ENCODE measurements around the gene GAB1. TPM values are rescaled to one million over a fixed set of nuclear protein-coding genes. Genes with fewer than 3 reads are reported as not detected.

Gene GAB1
- total RNA-seq, 5 donors from 2014 or later (not counting 1 experiment from before 2014, with no cell fraction given), result 0.20 to 1.7 (median 0.96) TPM

DNA sequence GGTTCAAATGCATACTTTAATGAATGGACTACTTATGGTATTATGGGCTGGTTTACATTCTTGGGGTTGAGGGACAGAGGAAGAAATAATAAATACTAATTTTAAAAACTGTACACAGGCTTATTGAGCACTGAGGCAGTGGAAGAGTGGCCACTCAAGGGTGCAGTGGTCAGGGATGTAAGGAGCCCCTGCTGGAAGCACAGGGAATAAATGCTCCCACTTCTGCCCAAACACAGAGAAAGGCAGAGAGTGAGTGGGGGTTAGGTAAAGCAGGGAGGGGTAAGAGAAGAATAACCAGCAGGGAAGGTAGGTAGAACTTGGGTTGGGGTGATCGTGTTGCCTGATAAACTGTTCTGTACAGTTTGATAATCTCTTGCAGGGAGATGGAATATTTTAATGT is 60.0 kb downstream of the GAB1 start:
- WGBS (ENCODE audit: insufficient coverage), result no CpG with 5 or more reads among the region's 1 CpG
- Mint-ChIP-seq H3K27ac (no peak overlapping the region), H3K4me3 (no peak overlapping the region), H3K27me3 (peaks cover 10 to 19% of the 10 kb centered on the region in 2 donors), H3K4me1 (peaks cover 0 to 2% (median 0%) of the 10 kb centered on the region in 3 donors), H3K9me3 (no peaks in the 10 kb centered on the region), H3K36me3 (no peaks in the 10 kb centered on the region)
- Histone ChIP-seq H3K27ac (ENCODE audit: low read length) (no peak overlapping the region), H3K27me3 (replicated peaks in 1 of 2; ENCODE audit: control insufficient read depth in 2 of 2, extremely low read depth in 1 of 2, insufficient read depth in 2 of 2, low read length in 1 of 2) (no peaks in the 10 kb centered on the region), H3K36me3 (ENCODE audit: control insufficient read depth in 2 of 2, extremely low read depth in 1 of 2, insufficient read depth in 1 of 2, low read length in 1 of 2) (no peaks in the 10 kb centered on the region), H3K4me3 (ENCODE audit: control insufficient read depth in 1 of 2, extremely low read depth in 1 of 2, low read length in 1 of 2) (no peak overlapping the region), H3K9me3 (no peaks in the 10 kb centered on the region), H3K4me1 (ENCODE audit: control insufficient read depth in 1 of 2, extremely low read depth in 1 of 2, insufficient read depth in 2 of 2, low read length in 2 of 2) (no peaks in the 10 kb centered on the region)
- DNase-seq (no peak), ATAC-seq (replicated peaks in 1 of 4) (no peak)
- POLR2A ChIA-PET, result interaction anchor here in 1 of 2 donors (0.5 kb wide), 1 partner anchor 55 kb away, joined by 4 read pairs; no protein-coding TSS in a partner anchor
- CTCF ChIA-PET, result interaction anchor here in 1 of 2 donors (1.3 kb wide), 1 partner anchor 13 kb away, joined by 4 read pairs; no protein-coding TSS in a partner anchor

DNA sequence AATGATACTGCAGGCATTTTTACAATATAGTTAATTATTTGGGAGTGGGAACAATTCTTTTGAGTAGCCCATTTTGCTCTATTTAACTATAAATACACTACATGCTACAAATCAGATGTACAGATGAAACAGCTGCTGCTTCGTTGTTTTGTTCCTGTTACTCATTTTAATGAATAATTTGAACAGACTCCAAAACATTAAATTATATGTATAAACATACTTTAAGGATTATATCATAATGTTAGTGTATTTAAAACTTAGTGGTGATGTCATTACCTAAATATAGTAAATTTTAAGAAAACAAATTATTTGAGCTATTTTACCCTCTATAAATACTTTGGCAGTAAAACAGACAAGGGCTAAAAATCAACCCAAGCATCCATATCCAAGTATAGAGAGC is 60.7 kb downstream of the GAB1 start:
- Histone ChIP-seq H3K27ac (ENCODE audit: low read length) (no peak overlapping the region), H3K9me3 (no peaks in the 10 kb centered on the region), H3K36me3 (ENCODE audit: control insufficient read depth in 2 of 2, extremely low read depth in 1 of 2, insufficient read depth in 1 of 2, low read length in 1 of 2) (no peaks in the 10 kb centered on the region), H3K4me3 (ENCODE audit: control insufficient read depth in 1 of 2, extremely low read depth in 1 of 2, low read length in 1 of 2) (no peak overlapping the region), H3K27me3 (replicated peaks in 1 of 2; ENCODE audit: control insufficient read depth in 2 of 2, extremely low read depth in 1 of 2, insufficient read depth in 2 of 2, low read length in 1 of 2) (no peaks in the 10 kb centered on the region), H3K4me1 (ENCODE audit: control insufficient read depth in 1 of 2, extremely low read depth in 1 of 2, insufficient read depth in 2 of 2, low read length in 2 of 2) (no peaks in the 10 kb centered on the region)
- H3K4me3 Mint-ChIP-seq, result no peak overlapping the region
- peaks cover 0 to 2% (median 0%) of the 10 kb centered on the region in 3 donors for H3K4me1 Mint-ChIP-seq
- peaks cover 10 to 19% of the 10 kb centered on the region in 2 donors for H3K27me3 Mint-ChIP-seq
- DNase-seq (no peak), ATAC-seq (replicated peaks in 1 of 4) (no peak)
- no peak overlapping the region for H3K27ac Mint-ChIP-seq
- H3K36me3 Mint-ChIP-seq, result no peaks in the 10 kb centered on the region
- ChIA-PET POLR2A (no interaction called here), CTCF (interaction anchor here in 1 of 2 donors (1.3 kb wide), 1 partner anchor 14 kb away, joined by 4 read pairs; no protein-coding TSS in a partner anchor)
- no peaks in the 10 kb centered on the region for H3K9me3 Mint-ChIP-seq
- no CpG with 5 or more reads among the region's 1 CpG for WGBS (ENCODE audit: insufficient coverage)

DNA sequence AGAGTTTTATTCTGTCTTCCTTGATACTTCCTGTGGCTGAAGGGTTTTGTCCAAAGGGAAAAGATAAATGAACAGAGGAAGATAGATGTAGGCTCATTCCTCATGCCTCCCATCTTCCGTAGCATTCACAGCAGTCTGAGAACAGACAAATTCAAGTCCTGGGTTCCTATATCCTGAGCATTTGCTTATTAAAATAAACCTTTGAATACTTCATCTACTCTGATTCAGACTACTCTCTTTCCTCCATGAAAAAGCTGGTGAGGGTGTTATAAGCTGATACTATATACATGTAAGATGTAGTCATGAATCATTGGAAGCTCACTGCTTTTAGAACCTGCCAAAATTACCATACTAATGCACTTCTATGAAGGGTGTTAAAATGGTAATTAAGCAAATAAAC is 61.2 kb downstream of the GAB1 start:
- Mint-ChIP-seq H3K9me3 (no peaks in the 10 kb centered on the region), H3K4me1 (peaks cover 0 to 2% (median 1%) of the 10 kb centered on the region in 3 donors), H3K4me3 (no peak overlapping the region), H3K36me3 (no peaks in the 10 kb centered on the region), H3K27me3 (peaks cover 10 to 19% of the 10 kb centered on the region in 2 donors), H3K27ac (no peak overlapping the region)
- H3K27me3 ChIP-seq (replicated peaks in 1 of 2; ENCODE audit: control insufficient read depth in 2 of 2, extremely low read depth in 1 of 2, insufficient read depth in 2 of 2, low read length in 1 of 2), result no peaks in the 10 kb centered on the region
- no CpG with 5 or more reads among the region's 1 CpG for WGBS (ENCODE audit: insufficient coverage)
- no peak overlapping the region for H3K4me3 ChIP-seq (ENCODE audit: control insufficient read depth in 1 of 2, extremely low read depth in 1 of 2, low read length in 1 of 2)
- DNase-seq (no peak), ATAC-seq (replicated peaks in 1 of 4) (no peak)
- POLR2A ChIA-PET, result no interaction called here
- no peaks in the 10 kb centered on the region for H3K36me3 ChIP-seq (ENCODE audit: control insufficient read depth in 2 of 2, extremely low read depth in 1 of 2, insufficient read depth in 1 of 2, low read length in 1 of 2)
- H3K27ac ChIP-seq (ENCODE audit: low read length), result no peak overlapping the region
- H3K9me3 ChIP-seq, result no peaks in the 10 kb centered on the region
- CTCF ChIA-PET, result interaction anchor here in 1 of 2 donors (1.3 kb wide), 1 partner anchor 14 kb away, joined by 4 read pairs; no protein-coding TSS in a partner anchor
- no peaks in the 10 kb centered on the region for H3K4me1 ChIP-seq (ENCODE audit: control insufficient read depth in 1 of 2, extremely low read depth in 1 of 2, insufficient read depth in 2 of 2, low read length in 2 of 2)

DNA sequence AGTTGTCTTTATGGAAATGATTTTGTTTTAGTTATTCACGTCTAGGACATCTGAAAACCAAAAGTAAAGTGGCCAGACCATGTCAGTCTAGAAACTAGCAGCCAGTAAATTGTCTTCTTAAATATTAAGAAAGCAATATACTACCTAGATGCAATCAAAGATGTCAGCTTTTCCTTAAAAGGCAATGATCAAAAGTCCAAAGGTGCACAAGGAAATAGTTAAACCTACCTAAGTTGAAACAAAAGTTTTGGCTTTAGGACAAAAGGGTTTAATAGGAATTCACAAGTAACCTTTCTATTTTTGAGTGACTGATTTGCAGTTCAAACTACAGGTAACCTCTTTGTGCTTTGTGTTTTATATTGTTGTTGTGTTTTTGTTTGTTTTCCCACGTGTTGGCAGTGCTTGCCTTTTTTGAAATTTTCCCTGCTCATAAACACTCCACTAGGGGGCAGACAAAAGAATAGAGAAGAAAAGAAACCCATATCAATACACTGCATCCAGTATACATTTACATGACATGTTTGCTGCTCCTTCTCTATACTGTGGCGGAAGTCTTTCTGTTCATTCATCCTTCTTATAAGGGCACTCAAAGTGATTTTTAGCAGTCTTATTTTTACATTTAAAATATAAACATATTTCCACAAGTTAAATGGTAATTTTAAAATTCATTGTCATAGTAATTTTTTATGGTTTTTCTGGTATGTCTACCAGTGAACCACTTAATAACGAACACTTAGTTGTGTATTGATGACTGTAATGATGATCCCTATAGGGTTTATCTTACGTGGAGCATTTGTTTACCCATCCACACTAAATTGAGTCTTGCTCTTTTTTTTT is 62.7 kb downstream of the GAB1 start:
- Histone ChIP-seq H3K4me3 (ENCODE audit: control insufficient read depth in 1 of 2, extremely low read depth in 1 of 2, low read length in 1 of 2) (no peak overlapping the region), H3K36me3 (ENCODE audit: control insufficient read depth in 2 of 2, extremely low read depth in 1 of 2, insufficient read depth in 1 of 2, low read length in 1 of 2) (no peaks in the 10 kb centered on the region), H3K27ac (ENCODE audit: low read length) (no peak overlapping the region), H3K27me3 (replicated peaks in 1 of 2; ENCODE audit: control insufficient read depth in 2 of 2, extremely low read depth in 1 of 2, insufficient read depth in 2 of 2, low read length in 1 of 2) (no peaks in the 10 kb centered on the region), H3K9me3 (no peaks in the 10 kb centered on the region), H3K4me1 (ENCODE audit: control insufficient read depth in 1 of 2, extremely low read depth in 1 of 2, insufficient read depth in 2 of 2, low read length in 2 of 2) (no peaks in the 10 kb centered on the region)
- 100% methylated on average over 1 of the region's 5 CpGs for WGBS (ENCODE audit: insufficient coverage)
- H3K27ac Mint-ChIP-seq, result no peak overlapping the region
- no peaks in the 10 kb centered on the region for H3K9me3 Mint-ChIP-seq
- no peaks in the 10 kb centered on the region for H3K36me3 Mint-ChIP-seq
- no peak overlapping the region for H3K4me3 Mint-ChIP-seq
- ATAC-seq (replicated peaks in 1 of 4) (peak in 1 of 4 experiments; percentile 40), DNase-seq (peak in 1 of 35 experiments; percentile 47)
- ChIA-PET POLR2A (no interaction called here), CTCF (interaction anchor here in 1 of 2 donors (1.0 kb wide), 1 partner anchor 20 kb away, joined by 3 read pairs; no protein-coding TSS in a partner anchor)
- H3K27me3 Mint-ChIP-seq, result peaks cover 5 to 15% of the 10 kb centered on the region in 2 donors
- H3K4me1 Mint-ChIP-seq, result peaks cover 8 to 15% (median 10%) of the 10 kb centered on the region in 3 donors

DNA sequence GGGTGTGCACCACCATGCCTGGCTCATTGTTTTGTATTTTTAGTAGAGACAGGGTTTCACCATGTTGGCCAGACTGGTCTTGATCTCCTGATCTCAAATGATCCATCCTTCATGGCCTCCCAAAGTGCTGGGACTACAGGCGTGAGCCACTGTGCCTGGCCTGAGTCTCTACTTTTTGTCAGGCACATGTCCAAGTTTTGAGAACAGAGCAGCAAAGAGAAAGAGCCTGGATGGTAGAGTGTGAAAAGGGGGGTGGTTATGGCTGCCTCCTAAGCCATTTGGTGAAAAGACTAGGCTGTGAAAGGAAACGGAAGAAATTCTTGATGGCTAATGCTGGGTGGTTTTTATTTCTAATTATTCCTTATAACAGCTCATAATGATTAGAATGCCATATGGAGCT is 63.4 kb downstream of the GAB1 start:
- ChIA-PET CTCF (interaction anchor here (0.7 to 1.0 kb wide), 2 partner anchors 9 to 490 kb away, joined by 3 to 5 read pairs; no protein-coding TSS in a partner anchor), POLR2A (no interaction called here)
- Mint-ChIP-seq H3K36me3 (no peaks in the 10 kb centered on the region), H3K4me3 (no peak overlapping the region), H3K4me1 (peaks cover 13 to 22% (median 15%) of the 10 kb centered on the region in 3 donors), H3K9me3 (no peaks in the 10 kb centered on the region), H3K27me3 (peaks cover 5 to 11% of the 10 kb centered on the region in 2 donors), H3K27ac (no peak overlapping the region)
- Histone ChIP-seq H3K9me3 (no peaks in the 10 kb centered on the region), H3K27me3 (replicated peaks in 1 of 2; ENCODE audit: control insufficient read depth in 2 of 2, extremely low read depth in 1 of 2, insufficient read depth in 2 of 2, low read length in 1 of 2) (no peaks in the 10 kb centered on the region), H3K4me3 (ENCODE audit: control insufficient read depth in 1 of 2, extremely low read depth in 1 of 2, low read length in 1 of 2) (no peak overlapping the region), H3K27ac (ENCODE audit: low read length) (no peak overlapping the region), H3K4me1 (ENCODE audit: control insufficient read depth in 1 of 2, extremely low read depth in 1 of 2, insufficient read depth in 2 of 2, low read length in 2 of 2) (no peaks in the 10 kb centered on the region), H3K36me3 (ENCODE audit: control insufficient read depth in 2 of 2, extremely low read depth in 1 of 2, insufficient read depth in 1 of 2, low read length in 1 of 2) (no peaks in the 10 kb centered on the region)
- WGBS (ENCODE audit: insufficient coverage), result 67% methylated on average over 1 of the region's 2 CpGs
- ATAC-seq (replicated peaks in 1 of 4) (no peak), DNase-seq (no peak)

DNA sequence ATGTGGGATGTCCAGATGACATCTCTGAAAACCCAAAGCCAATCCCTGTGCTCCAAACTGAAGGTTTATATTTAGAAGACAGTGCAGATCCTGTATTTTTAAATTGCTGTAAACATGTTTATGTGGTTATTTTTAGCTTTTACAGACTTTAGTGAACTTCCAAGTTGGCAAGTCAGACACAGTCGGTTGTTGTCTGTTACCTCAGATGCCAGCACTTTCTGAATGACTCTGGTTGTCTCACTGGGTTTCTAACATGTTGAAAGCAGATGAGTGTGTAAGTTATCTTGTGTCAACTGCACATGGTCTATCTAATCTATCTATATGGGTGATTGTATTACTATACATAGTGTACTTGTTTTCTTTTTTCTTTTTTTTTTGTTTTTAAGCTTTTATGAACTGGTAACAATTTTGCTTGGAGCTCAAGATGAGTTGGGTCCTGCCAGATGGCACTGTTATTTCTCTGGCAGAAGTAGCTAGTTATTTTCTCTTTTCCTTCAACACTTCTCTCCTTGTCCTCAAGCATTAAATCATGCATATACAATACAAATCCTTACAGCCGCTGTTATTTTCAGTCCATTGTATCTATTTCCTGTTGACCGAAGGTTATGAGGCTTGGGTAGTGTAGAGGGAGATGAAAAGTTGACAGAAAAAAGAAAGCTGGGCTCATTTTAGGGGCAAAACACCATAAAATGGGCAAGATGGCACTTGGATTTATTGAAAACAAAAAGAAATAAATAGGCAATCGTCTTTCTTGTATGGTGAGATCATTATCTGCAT is 66.3 kb downstream of the GAB1 start:
- H3K27me3 ChIP-seq (replicated peaks in 1 of 2; ENCODE audit: control insufficient read depth in 2 of 2, extremely low read depth in 1 of 2, insufficient read depth in 2 of 2, low read length in 1 of 2), result no peaks in the 10 kb centered on the region
- no peaks in the 10 kb centered on the region for H3K9me3 ChIP-seq
- Mint-ChIP-seq H3K4me3 (peak overlapping the region in 2 of 3 donors; percentile 32 to 34), H3K27me3 (no peaks in the 10 kb centered on the region), H3K27ac (no peak overlapping the region), H3K36me3 (no peaks in the 10 kb centered on the region), H3K9me3 (no peaks in the 10 kb centered on the region), H3K4me1 (peaks cover 19 to 28% (median 25%) of the 10 kb centered on the region in 3 donors)
- H3K4me3 ChIP-seq (ENCODE audit: control insufficient read depth in 1 of 2, extremely low read depth in 1 of 2, low read length in 1 of 2), result no peak overlapping the region
- no peak overlapping the region for H3K27ac ChIP-seq (ENCODE audit: low read length)
- DNase-seq, result no peak
- POLR2A ChIA-PET, result interaction anchor here in 1 of 2 donors (0.5 kb wide), 1 partner anchor 33 kb away, joined by 3 read pairs; no protein-coding TSS in a partner anchor
- no peak for ATAC-seq (replicated peaks in 1 of 4)
- CTCF ChIA-PET, result interaction anchor here (0.8 to 1.2 kb wide), 2 partner anchors 10 to 32 kb away, joined by 3 read pairs; no protein-coding TSS in a partner anchor
- H3K4me1 ChIP-seq (ENCODE audit: control insufficient read depth in 1 of 2, extremely low read depth in 1 of 2, insufficient read depth in 2 of 2, low read length in 2 of 2), result no peaks in the 10 kb centered on the region
- H3K36me3 ChIP-seq (ENCODE audit: control insufficient read depth in 2 of 2, extremely low read depth in 1 of 2, insufficient read depth in 1 of 2, low read length in 1 of 2), result no peaks in the 10 kb centered on the region
- 14% methylated on average over 3 of the region's 4 CpGs for WGBS (ENCODE audit: insufficient coverage)
